NCI-H2196 (cell line): ENCODE results near the gene PUSL1.

Experiments
- DNase-seq: peaks from one replicate; lab custom pipeline; 2025; ENCODE audit not compliant: unreplicated experiment; lab: John Stamatoyannopoulos, UW

The PUSL1 gene

GRCh38 chr1:1321477-1321876 is 13.1 kb downstream of the PUSL1 start:
- no peak for DNase-seq

DNA sequence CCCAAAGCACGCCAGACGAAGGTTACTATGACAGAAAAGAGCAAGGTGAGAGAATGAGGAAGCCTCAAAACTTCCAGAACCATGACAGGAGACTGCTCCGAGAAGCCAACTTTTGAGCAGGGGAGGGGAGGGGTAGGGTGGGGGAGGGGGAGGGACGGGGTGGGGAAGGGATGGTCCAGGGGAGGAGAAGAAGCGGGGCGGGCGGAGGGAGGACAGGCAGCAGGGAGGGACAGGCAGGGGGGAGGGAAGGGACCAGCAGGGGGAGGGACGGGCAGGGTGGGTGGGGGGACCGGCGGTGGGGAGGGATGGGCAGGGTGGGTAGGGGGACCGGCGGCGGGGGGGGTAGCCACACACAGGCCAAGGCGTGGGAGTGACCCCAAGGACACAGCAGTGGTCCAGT is 14.0 kb downstream of the PUSL1 start:
- DNase-seq = no peak

DNA sequence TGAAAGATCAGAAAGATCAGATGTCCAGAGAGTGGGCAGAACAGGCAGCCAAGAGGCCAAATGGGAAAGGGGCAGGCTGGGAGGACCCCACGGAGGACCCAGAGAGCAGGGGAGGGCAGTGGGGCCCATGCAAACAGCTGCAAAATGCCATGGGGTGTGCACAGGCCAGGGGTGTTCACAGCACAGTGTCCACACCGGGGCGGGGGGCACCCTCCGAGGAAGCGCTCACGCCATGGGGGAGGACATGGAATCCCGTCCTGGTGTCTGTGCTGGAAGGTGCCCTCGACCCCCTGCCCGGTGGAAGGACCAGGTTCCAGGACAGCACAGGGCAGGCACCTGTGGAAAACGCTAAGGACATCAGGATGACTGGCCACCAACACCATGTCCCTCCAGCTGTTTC is 14.6 kb downstream of the PUSL1 start:
- DNase-seq = no peak

GRCh38 chr1:1324084-1324523 is 15.7 kb downstream of the PUSL1 start:
- no peak for DNase-seq

DNA sequence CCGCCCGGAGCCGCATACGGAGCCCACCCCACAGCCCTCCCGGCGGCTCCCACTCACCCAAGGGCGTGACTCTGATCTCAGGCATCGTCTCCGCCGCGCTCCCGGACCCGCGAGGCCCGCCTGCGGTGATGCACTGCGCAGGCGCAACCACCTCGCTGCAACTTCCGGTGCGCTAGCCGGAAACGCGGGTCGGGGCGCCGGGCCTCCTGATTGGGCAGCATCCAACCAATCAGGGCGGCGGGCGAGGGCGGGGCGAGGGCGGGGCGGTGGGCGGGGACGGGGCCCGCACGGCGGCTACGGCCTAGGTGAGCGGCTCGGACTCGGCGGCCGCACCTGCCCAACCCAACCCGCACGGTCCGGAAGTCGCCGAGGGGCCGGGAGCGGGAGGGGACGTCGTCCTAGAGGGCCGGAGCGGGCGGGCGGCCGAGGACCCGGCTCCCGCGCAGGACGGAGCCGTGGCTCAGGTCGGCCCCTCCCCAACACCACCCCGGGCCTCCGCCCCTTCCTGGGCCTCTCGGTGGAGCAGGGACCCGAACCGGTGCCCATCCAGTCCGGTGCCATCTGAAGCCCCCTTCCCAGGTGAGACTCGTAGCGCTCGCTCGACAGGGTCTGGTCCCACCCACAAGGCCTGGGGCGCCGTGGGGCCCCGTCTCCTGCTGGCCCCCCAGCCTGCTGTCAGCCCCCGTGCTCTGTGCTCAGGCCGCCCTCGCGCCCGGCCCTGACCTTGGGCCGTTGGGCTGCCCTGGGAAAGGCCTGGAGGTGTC is 16.3 kb downstream of the PUSL1 start, which contains the start of the genes CPTP and INTS11:
Gene CPTP, plus strand, starts transcription at position 279 of the 764 bp plus-strand sequence. CDS start 2,109 bp downstream, outside the sequence.
Gene INTS11, minus strand, starts transcription at position 137 of the 764 bp plus-strand sequence. Its CDS starts 52 bp downstream, at position 85.
- DNase-seq = peak; percentile 91

GRCh38 chr1:1325288-1326074 is 17.1 kb downstream of the PUSL1 start:
- DNase-seq = no peak

DNA sequence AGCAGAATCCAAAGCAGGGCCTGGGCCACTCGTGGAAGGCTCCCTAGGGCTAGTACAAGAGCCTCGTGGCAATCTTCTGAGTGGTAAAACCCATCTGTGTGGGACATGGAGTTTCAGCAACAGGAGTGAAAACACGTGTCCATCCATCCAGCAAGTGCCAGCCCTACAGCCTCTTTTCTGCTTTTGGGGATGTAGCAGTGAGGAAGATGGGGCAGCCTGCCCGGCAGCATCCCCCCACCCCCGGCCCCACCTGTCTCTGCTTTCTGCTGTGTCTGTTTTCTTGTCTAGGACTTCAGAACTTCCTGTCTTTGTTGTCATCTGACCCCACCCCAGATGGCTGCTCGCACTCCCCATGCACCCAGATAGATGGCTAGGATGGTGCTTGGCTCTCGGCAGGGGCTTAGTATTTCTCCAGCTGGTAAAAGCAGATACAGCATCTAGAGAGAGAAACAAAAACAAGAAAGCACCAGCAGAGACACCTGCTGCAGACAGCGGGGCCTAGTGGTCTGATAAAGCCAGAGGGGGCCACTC is 17.7 kb downstream of the PUSL1 start:
- DNase-seq = no peak

- DNase-seq = no peak
Observed at GRCh38 chr1:1327291-1327690, 18.9 kb downstream of the PUSL1 start.

- DNase-seq = no peak
Observed at GRCh38 chr1:1328254-1328653, 19.9 kb downstream of the PUSL1 start.

GRCh38 chr1:1329304-1330210 is 21.2 kb downstream of the PUSL1 start:
- DNase-seq = no peak

- DNase-seq = no peak
Observed at GRCh38 chr1:1330366-1331067, 22.1 kb downstream of the PUSL1 start.

GRCh38 chr1:1331068-1331965 is 22.9 kb downstream of the PUSL1 start, which contains the start of gene TAS1R3:
TSS of gene TAS1R3 (plus strand) at chr1:1331280. CDS start at chr1:1331346, 66 bp downstream.
- no peak for DNase-seq

DNA sequence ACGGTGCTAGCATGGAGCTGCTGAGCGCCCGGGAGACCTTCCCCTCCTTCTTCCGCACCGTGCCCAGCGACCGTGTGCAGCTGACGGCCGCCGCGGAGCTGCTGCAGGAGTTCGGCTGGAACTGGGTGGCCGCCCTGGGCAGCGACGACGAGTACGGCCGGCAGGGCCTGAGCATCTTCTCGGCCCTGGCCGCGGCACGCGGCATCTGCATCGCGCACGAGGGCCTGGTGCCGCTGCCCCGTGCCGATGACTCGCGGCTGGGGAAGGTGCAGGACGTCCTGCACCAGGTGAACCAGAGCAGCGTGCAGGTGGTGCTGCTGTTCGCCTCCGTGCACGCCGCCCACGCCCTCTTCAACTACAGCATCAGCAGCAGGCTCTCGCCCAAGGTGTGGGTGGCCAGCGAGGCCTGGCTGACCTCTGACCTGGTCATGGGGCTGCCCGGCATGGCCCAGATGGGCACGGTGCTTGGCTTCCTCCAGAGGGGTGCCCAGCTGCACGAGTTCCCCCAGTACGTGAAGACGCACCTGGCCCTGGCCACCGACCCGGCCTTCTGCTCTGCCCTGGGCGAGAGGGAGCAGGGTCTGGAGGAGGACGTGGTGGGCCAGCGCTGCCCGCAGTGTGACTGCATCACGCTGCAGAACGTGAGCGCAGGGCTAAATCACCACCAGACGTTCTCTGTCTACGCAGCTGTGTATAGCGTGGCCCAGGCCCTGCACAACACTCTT is 23.8 kb downstream of the PUSL1 start:
- DNase-seq = no peak

DNA sequence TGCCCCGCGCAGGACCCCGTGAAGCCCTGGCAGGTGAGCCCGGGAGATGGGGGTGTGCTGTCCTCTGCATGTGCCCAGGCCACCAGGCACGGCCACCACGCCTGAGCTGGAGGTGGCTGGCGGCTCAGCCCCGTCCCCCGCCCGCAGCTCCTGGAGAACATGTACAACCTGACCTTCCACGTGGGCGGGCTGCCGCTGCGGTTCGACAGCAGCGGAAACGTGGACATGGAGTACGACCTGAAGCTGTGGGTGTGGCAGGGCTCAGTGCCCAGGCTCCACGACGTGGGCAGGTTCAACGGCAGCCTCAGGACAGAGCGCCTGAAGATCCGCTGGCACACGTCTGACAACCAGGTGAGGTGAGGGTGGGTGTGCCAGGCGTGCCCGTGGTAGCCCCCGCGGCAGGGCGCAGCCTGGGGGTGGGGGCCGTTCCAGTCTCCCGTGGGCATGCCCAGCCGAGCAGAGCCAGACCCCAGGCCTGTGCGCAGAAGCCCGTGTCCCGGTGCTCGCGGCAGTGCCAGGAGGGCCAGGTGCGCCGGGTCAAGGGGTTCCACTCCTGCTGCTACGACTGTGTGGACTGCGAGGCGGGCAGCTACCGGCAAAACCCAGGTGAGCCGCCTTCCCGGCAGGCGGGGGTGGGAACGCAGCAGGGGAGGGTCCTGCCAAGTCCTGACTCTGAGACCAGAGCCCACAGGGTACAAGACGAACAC is 24.5 kb downstream of the PUSL1 start:
- DNase-seq = no peak

GRCh38 chr1:1333551-1334241 is 25.3 kb downstream of the PUSL1 start:
- no peak for DNase-seq

- no peak for DNase-seq
Observed at GRCh38 chr1:1334835-1335234, 26.4 kb downstream of the PUSL1 start.

GRCh38 chr1:1335283-1335682 is 26.9 kb downstream of the PUSL1 start:
- no peak for DNase-seq
